B cell (primary cell): ENCODE measurements around the gene SDHAF2.

Experiments
- EZH2 ChIP-seq: IDR thresholded peaks from 2 replicates; pipeline ENCODE4 v1.6.1; 2012; ENCODE audit warnings: borderline replicate concordance, low read depth, mild to moderate bottlenecking, moderate library complexity, low read length; ENCODE audit not compliant: insufficient read depth, poor library complexity, severe bottlenecking
- TF ChIP-seq, protein P1 (sequence below): fragments of 200-600 bp; IDR thresholded peaks from one replicate; pipeline ENCODE4 v1.8.0; 2022; ENCODE audit warnings: antibody characterized with exemption, mild to moderate bottlenecking

DNA sequence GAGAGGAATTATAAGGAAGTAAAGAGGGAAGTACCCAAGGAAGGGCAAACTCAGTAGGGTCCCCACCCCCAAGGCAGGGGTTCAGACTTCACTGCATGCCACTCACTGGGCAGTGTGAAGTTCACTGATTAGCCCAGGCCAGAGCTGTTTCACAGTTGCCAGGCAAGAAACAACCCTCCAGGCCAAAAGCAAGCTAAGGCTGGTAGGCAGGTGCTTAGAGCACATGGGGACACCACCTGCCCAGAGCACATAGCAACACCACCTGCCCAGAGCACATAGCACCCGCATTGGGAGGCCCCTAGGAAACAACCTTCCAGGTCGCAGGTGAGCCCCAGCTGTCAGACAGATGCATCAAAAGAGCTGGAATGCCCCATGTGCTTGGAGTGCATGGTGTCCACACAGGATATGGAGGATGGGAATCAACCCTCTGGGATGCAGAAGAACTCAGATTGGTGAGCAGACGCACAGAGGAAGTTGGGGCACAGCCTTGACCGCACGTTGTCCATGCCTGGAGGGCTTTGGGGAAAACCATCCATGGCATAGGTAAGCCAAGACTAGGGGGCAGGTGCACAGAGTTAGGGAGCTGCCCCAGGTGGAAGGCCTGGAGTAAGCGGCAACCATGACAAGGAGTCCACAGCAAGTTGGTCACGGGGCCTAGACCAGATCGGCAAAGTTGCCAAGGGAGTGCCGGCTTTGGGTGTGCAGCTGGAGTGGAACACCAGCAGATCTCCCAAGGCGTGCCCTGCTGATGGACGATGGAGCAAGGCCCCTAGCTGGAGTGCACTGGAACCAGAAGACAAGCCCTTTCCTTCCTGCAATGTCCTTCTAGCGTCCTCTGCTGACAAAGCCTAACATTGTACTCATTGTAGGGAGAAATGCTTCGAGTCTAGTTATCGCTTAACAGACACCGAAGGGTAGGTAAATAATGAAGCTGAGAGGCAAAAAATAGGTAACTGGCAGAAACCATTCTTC lies 45.4 kb upstream of the SDHAF2 start:
- TF ChIP-seq, protein P1, sequence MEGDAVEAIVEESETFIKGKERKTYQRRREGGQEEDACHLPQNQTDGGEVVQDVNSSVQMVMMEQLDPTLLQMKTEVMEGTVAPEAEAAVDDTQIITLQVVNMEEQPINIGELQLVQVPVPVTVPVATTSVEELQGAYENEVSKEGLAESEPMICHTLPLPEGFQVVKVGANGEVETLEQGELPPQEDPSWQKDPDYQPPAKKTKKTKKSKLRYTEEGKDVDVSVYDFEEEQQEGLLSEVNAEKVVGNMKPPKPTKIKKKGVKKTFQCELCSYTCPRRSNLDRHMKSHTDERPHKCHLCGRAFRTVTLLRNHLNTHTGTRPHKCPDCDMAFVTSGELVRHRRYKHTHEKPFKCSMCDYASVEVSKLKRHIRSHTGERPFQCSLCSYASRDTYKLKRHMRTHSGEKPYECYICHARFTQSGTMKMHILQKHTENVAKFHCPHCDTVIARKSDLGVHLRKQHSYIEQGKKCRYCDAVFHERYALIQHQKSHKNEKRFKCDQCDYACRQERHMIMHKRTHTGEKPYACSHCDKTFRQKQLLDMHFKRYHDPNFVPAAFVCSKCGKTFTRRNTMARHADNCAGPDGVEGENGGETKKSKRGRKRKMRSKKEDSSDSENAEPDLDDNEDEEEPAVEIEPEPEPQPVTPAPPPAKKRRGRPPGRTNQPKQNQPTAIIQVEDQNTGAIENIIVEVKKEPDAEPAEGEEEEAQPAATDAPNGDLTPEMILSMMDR: no peak
- no peak for TF ChIP-seq EZH2
